Activated CD4-positive, alpha-beta T cell treated with anti-CD3 and anti-CD28 coated beads, Interleukin-2, Interleukin-4, amounts not matched to agents 100 ng/mL and 50 ng/mL, durations not matched to agents 16 hours and 8 hours (primary cell): ENCODE results near the gene PAN2.
"Not testable (repeated sequence)": the region's sequence is repeated elsewhere in the genome, so short reads cannot be mapped to it uniquely, and the experiment has no call there.

Experiments used
- DNase-seq: peaks from one replicate; pipeline ENCODE4 v3.0.0-alpha.2; 2020; ENCODE audit warnings: low spot score

Gene PAN2, protein sequence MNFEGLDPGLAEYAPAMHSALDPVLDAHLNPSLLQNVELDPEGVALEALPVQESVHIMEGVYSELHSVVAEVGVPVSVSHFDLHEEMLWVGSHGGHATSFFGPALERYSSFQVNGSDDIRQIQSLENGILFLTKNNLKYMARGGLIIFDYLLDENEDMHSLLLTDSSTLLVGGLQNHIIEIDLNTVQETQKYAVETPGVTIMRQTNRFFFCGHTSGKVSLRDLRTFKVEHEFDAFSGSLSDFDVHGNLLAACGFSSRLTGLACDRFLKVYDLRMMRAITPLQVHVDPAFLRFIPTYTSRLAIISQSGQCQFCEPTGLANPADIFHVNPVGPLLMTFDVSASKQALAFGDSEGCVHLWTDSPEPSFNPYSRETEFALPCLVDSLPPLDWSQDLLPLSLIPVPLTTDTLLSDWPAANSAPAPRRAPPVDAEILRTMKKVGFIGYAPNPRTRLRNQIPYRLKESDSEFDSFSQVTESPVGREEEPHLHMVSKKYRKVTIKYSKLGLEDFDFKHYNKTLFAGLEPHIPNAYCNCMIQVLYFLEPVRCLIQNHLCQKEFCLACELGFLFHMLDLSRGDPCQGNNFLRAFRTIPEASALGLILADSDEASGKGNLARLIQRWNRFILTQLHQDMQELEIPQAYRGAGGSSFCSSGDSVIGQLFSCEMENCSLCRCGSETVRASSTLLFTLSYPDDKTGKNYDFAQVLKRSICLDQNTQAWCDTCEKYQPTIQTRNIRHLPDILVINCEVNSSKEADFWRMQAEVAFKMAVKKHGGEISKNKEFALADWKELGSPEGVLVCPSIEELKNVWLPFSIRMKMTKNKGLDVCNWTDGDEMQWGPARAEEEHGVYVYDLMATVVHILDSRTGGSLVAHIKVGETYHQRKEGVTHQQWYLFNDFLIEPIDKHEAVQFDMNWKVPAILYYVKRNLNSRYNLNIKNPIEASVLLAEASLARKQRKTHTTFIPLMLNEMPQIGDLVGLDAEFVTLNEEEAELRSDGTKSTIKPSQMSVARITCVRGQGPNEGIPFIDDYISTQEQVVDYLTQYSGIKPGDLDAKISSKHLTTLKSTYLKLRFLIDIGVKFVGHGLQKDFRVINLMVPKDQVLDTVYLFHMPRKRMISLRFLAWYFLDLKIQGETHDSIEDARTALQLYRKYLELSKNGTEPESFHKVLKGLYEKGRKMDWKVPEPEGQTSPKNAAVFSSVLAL

DNA sequence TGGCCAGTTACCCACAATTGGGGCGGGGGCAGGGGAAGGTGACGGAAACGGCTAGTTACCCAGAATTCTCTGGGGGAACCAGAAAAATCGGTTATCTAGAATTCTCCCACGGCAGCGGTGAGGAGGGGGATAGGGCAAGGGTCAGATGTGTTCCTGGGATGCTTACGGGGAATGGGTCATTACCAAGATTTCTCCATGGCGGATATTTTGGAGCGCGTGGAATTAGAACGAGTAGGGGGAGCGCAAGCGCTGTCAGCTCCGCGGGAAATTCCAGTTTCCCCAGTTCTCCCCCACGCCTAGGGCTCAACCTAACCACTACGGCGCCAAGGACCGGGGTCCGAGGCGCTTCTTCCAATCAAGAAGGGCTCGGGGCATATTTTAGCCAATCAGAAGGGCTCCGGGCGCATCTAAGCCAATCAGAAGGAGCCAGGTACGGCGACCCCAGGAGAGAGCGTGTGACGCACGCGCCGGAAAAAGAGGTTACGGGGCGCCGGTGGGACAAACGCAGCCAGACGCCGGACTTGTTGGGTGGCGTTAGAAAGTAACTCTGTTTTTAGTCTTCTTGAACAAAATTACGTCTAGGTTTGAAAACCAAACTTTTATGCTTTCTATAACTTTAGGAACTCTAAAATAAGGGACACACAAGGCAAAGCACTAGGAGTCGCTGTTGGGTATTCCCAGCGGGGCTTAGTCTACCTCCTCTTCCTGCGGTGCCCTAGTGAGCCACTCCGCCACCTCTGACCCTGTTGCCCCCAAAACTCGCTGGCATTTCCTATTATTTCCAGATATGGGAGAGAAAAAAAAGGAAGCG lies at the start of gene PAN2:
PAN2 (minus strand) TSS at position 322 of the 811 bp plus-strand sequence. CDS start 906 bp downstream, outside the sequence.
- peak; percentile 97 for DNase-seq

DNA sequence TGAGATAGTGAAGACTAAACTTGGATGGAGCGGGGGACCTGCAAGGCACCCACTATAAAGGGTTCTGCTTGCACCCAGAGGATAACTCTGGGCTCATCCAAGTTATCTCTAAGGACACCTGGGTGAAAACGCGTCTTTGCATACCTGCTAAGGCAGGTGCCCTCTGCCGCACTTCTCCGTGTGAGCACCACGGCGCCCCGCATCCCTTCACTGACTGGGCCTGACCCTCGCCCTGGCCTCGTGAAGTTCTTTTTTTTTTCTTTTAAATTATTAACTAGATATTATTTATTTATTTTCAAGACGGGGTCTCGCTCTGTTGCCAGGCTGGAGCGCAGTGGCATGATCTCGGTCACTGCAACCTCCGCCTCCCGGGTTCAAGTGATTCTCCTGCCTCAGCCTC lies 48.8 kb upstream of the PAN2 start:
- DNase-seq: no peak

DNA sequence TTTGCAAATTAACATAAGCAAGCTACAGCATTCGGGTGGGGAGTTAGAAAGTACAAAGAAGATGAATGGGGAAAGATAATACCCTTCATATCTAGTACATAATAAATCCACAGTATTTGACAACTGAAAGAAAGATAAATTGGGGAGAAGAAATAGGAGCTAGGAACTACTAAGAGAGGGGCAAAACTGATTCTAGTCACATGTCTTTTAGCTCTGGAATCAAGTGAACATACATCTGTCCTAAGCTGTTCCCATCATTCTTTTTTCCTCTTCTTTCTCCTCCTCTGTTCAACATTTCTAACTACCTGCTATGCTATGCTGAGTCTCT lies 44.2 kb upstream of the PAN2 start:
- DNase-seq: no peak

DNA sequence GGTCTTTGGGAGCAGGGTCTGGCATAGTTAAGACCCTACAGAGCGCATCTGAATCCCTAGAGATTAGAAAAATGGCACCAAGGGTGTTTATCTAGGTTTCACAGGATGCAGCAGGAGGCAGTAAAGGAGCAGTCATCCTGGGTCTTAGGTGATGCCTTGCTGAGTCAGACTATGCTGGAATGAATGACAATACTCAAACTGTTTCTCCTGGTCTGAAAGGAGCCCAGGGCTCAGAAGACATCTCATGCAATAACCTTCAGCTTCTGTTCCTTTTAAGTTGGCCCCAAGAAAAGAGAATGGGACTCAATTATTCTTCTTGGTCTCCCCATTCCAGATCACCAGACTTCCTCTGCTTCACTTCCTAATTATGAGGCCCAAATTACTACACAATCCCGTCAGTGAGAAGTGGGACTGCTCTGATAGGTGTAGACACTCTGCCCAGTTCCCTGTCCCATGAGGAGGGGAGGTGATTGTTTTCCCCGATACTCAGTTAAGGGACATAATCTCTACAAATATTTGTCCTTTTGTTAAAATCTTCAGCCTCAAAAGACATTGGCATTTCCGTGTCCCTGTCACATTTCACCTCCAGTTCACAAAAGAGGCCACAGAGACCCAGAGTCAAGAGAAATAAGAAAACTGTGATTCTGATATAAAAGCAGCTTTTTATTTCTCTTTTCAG lies 43.6 kb upstream of the PAN2 start:
- DNase-seq: peak; percentile 14

DNA sequence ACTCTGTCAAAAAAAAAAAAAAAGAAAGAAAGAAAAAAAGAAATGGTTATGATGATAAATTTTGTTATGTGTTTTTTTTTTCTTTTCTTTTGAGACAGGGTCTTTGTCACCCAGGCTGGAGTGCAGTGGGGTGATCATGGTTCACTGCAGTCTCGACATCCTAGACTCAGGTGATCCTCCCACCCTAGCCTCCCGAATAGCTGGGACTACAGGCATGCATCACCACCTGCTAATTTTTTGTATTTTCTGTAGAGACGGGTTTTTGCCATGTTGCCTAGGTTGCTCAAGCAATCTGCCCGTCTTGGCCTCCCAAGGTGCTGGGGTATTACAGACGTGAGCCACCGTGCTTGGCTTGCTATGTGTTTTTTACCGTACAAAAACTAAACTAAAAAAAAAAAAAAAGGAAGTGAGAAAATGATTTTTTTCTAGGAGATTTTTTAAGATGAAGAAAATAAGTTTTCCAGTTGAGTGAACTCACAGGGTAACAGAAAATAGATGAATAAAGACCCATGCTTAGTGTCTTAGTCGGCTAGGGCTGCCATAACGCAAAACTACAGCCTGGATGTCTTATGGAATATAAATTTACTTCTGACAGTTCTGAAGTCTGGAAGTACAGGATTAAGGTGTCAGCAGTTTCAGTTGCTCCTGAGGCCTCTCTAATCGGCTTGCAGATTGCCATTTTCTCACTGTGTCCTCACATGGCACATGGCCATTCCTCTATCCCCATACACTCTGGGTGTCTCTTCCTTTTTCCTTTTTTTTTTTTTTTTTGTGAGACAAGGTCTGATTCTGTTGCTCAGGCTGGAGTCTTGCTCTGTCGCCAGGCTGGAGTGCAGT lies 42.0 kb upstream of the PAN2 start:
- no peak for DNase-seq

DNA sequence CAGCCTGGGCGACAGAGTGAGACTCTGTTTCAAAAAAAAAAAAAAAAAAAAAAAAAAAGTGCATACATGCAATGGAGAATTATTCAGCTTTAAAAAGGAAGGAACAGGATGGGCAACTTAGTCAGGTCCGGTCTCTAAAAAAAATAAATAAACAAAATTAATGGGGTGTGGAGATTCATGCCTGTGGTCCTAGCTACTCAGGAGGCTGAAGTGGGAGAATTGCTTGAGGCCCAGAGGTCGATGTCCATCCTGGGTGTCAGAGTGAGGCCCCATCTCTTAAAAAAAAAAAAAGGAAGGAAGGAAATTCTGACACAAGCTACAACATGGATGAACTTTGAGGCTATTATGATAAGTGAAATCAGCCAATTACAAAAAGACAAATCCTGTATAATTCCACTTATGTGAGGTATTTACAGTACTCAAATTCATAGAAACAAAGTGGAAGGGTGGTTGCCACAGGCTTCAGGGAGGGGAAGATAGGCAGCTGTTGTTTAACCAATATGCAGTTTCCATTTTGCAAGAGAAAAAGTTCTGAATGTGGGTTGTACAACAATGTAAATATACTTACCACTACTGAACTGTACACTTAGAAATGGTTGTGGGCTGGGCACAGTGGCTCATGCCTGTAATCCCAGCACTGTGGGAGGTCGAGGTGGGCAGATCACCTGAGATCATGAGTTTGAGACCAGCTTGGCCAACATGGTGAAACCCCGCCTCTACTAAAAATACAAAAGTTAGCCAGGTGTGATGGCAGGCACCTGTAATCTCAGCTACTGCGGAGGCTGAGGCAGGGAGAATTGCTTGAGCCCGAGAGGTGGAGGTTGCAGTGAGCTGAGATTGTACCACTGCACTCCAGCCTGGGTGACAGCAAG lies 41.2 kb upstream of the PAN2 start:
- no peak for DNase-seq

DNA sequence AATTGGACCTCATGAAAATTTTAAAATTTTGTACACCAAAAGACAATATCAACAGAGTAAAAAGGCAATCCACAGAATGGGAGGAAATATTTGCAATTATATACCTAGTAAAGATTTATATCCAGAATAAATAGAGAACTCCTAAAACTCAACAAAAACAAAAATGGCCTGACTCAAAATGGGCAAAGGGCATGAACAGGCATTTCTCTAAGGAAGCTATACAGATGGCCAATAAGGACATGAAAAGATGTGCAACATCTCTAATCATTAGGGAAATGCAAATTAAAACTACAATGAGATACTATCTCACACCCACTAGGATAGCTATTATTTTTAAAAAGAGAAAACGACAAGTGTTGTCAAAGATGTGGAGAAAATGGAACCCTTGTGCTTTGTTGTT lies 39.7 kb upstream of the PAN2 start:
- no peak for DNase-seq

DNA sequence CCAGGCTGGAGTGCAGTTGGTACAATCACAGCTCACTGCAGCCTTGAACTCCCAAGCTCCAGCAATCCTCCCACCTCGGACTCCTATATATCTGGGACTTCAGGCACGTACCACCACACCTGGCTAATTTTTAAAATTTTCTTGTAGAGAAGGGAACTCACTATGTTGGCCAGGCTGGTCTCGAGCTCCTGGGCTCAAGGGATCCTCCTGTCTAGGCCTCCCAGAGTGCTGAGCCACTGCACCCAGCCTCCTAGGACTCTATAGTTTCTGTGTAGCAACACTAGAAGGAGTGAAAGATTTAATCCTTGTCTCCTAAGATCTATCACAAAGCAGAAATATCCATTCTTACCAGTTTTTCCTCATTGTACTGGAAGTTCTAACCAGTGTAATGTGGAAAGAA lies 33.1 kb upstream of the PAN2 start:
- no peak for DNase-seq

DNA sequence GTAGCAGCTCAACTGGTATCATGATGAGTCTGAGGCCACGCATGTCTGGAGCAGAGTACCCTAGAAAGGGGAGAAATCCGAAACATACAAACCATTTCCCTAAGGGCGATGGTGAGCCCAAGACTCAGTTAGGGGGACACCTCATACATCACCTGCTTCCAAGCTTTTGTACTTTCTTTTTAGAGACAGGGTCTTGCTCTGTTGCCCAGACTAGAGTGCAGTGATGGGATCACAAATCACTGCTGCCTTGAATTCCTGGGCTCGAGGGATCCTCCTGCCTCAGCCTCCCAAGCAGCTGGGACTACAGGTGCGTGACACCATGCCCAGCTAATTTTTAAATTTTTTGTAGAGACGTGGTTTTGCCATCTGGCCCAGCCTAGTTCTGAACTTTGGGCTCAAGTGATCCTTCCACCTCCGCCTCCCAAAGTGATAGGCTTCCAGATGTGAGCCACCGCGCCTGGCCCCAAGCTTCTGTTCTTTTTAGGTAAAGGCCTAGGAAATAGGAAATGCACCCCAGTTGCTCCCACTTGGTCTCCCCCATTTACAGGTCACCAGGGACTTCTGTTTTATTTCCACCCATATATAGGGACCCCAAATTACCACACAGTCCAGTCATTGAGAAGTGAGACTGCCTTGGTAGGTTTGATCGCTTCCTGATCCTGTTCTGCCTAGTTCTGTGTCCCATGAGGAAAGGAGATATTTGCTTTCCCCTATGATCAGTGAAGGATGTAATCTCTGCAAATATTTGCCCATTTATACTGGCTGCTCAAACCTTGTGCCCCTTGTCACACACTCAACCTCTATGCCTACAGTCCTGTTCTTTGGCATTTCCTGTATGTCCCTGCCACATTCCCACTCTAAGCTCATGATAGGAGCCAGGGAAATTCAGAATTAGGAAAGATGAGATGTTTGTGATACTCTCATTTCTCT lies 28.6 kb upstream of the PAN2 start, which contains the start of gene APOF:
APOF (minus strand) TSS at position 728 of the 930 bp plus-strand sequence; CDS start at position 616, 112 bp downstream.
- no peak for DNase-seq

DNA sequence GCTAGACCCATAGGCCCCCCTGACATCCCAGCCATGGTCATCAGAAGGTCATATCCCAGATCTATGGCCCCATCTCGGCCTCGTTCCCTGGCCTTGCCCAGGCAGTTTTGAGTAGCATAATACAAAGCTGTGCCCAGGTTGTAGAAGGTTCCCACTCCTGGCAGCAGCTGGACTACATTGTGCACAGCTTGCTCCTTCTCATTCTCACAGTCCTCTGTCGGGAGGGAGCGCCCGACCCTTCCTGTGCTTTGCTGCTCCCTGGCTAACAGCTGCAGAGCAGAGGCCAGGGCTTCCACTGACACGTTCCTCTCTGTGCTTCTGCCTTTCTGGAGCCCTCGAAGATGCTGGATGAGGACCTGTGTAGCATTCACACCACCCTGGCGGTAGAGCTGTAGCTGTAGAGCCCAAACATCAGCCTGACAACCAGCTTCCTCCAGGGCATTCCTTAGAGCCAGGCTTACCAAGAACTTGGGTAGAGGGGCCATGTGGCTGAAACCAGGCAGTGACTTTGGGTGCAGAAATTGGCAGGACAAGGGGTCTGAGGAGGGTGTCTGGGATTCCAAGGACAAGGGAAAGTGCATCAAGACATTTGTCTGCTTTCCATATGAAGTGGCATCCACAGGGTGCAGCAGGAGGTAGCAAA lies 27.8 kb upstream of the PAN2 start:
- DNase-seq: no peak

DNA sequence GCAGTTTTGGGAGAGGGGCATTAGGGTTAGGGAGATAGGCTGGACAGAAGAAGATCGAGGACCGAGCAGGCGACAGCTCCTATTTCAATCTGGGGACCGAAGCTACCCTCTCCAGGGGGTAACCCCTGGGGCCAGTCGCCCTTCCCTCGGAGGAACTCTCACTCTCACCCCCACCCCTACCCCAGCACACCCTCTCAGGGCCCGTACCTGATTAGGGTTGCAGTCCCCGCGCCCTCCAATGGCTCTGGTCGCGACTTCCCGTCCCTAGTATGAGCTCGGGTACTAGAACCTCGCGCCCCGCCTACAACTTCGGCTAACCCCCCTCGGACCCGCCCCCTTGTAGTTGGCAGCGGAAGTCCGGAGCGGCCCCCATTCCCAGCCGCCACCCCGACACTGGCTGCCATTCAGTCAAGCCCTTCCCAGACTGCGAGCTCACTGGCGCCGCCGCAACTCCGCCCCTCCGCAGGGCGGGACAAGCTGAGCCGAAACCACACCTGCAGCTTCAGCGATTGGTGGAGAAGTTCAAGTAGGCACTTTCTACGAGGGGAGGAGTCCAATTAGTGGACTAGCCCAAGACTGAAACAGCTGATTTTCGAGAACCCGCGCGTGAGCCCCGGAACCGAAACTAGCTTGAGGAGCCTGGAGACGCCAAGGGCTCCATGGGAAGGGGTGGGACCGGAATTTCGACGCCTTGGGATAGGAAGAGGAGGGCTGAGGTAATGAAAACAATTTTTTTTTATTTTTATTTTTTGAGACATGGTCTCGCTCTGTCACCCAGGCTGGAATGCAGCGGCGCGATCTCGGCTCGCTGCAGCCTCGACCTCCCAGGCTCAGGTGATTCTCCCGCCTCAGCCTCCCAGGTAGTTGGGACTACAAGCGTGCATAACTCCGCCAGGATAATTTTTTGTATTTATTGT lies 26.3 kb upstream of the PAN2 start, which contains the start of gene STAT2:
STAT2 (minus strand) TSS at position 257 of the 917 bp plus-strand sequence. CDS start 3,536 bp downstream, outside the sequence.
- DNase-seq: peak; percentile 100

DNA sequence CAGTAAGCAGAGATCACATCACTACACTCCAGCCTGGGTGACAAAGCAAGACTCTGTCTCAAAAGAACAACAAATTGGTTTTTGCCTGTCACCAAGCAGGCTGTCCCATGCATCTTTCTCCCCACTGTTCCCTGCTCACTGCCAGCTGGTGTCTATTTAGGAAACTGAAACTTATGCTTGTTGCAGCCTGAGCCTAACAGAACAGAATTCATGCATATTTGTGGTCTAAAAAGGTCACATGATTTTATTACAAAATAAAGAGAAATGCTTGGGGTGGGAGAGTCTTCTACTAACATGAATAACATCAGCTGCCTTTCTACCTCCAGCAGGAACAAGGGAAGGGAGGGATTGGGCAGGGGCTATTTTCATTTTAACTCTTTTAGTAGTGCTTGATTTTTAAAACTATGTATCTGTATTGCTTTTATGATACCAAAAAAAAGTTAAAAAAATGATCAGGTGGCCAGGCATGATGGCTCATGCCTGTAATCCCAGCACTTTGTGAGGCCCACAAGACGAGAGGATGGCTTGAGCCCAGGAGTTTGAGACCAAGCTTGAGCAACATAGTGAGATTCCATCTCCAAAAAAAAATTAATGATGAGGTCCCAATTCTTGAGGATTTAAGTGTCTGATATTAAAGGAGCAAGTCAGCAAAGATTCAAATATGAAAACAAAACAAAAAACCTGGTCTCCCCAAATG lies 25.2 kb upstream of the PAN2 start:
- peak; percentile 13 for DNase-seq

DNA sequence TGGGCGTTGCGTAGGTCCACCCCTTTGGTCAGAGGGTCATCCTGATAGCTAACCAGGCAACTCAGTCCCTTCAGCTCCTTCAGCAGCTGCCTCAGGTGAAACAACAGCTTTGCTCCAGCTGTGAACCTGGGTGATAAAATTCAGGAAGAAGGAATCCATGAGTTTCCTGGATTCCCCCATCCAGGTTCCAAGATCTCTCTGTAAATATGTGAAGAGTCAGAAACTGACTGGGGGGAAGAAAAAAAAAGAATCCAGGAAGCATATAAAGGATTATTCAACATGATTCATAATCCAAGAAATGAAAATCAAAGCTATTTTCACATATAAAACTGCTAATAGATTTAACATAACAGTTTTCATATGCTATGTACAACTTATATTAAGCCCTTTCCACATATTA lies 17.5 kb upstream of the PAN2 start:
- no peak for DNase-seq

DNA sequence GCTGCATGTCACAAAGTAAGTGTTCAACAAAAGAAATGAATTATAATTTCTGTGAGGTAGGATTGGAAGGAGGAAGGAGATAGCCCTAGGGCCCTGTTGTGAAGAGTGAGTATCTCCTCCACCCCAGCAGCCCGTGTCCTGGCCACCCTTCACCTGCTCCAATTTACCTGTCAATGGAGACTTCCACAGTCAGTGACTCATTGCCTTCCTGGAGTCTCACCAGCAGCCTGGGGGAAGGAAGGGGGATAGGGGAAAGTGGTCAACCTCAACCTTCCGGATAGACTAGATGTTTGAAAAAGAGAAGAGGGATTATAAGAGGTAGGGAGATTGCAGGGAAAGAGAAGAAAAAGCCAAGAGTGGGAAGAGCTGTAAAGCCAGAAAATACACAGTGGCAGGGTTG lies 16.9 kb upstream of the PAN2 start:
- DNase-seq: no peak

DNA sequence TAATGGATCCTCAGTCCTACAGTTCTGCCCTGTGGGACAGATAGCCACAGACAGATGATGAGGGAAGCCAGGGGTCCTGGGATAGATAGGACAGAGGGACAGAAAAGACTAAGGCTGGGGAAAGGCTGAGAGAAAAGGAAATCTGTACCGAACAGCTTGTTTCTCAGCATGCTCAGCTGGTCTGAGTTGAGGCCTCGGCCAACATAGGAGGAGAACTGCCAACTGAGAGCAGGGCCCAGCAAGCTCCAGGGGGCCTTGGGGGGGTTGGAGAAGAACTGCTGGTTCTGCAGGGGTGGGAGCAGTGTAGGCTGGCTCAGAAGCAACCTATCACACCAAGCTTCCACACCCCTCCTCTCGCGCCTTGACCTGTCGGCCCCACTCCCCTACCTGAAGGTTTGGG lies 15.0 kb upstream of the PAN2 start:
- no peak for DNase-seq

DNA sequence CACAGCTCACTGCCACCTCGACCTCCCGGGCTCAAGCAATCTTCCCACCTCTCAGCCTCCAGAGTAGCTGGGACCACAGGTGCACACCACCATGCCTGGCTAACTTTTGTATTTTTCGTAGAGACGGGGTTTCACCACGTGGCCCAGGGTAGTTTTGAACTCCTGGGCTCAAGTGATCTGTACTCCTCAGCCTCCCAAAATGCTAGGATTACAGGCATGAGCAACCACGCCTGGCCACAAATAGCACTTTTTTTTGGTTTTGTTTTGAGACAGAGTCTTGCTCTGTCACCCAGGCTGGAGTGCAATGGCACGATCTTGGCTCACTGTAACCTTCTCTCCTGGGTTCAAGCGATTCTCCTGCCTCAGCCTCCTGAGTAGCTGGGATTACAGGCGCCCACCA lies 13.5 kb upstream of the PAN2 start:
- DNase-seq: not testable (repeated sequence)
